ENCODE measurements around the gene S100A11.

S100A11 gene

GRCh38 chr1:151995774-151996173 is 41.0 kb downstream of the S100A11 start:
- H3K9ac ChIP-seq (ENCODE audit: low read length): no peak overlapping the region
- H4K20me1 ChIP-seq (ENCODE audit: low read depth, low read length): no peaks in the 10 kb centered on the region
- H3K79me2 ChIP-seq (ENCODE audit: insufficient read depth, low read length): no peaks in the 10 kb centered on the region
- no peak overlapping the region for H3K4me3 ChIP-seq (ENCODE audit: insufficient read depth, low read length, poor library complexity, severe bottlenecking)
- H3K36me3 ChIP-seq (ENCODE audit: low read length): no peaks in the 10 kb centered on the region
- H3K27ac ChIP-seq (ENCODE audit: low read depth, low read length): no peak overlapping the region
- TF ChIP-seq EZH2phosphoT487 (conservative IDR thresholded peaks at IDR 0.05; ENCODE audit: low read length) (no peak), CTCF (IDR thresholded peaks at IDR 0.05; ENCODE audit: insufficient read depth, low read length, poor library complexity, severe bottlenecking) (no peak)
- no peak overlapping the region for H2AFZ ChIP-seq (ENCODE audit: low read depth, low read length, severe bottlenecking)
- H3F3A ChIP-seq (ENCODE audit: insufficient read depth): peaks cover 10% of the 10 kb centered on the region
- H3K9me3 ChIP-seq (ENCODE audit: insufficient read depth, low read length): no peaks in the 10 kb centered on the region
- no peak overlapping the region for H3K4me2 ChIP-seq (ENCODE audit: low read depth, low read length, poor library complexity, severe bottlenecking)
- H3K27me3 ChIP-seq (ENCODE audit: low read length): no peaks in the 10 kb centered on the region
- no peaks in the 10 kb centered on the region for H3K9me2 ChIP-seq (replicated peaks; ENCODE audit: insufficient read depth, low read length)

GRCh38 chr1:151994956-151995355 is 41.8 kb downstream of the S100A11 start:
- no peak overlapping the region for H3K9ac ChIP-seq (ENCODE audit: low read length)
- TF ChIP-seq CTCF (IDR thresholded peaks at IDR 0.05; ENCODE audit: insufficient read depth, low read length, poor library complexity, severe bottlenecking) (no peak), EZH2phosphoT487 (conservative IDR thresholded peaks at IDR 0.05; ENCODE audit: low read length) (no peak)
- H3K79me2 ChIP-seq (ENCODE audit: insufficient read depth, low read length): no peaks in the 10 kb centered on the region
- H3K9me3 ChIP-seq (ENCODE audit: insufficient read depth, low read length): no peaks in the 10 kb centered on the region
- no peaks in the 10 kb centered on the region for H4K20me1 ChIP-seq (ENCODE audit: low read depth, low read length)
- no peak overlapping the region for H3K4me2 ChIP-seq (ENCODE audit: low read depth, low read length, poor library complexity, severe bottlenecking)
- no peak overlapping the region for H2AFZ ChIP-seq (ENCODE audit: low read depth, low read length, severe bottlenecking)
- no peak overlapping the region for H3K27ac ChIP-seq (ENCODE audit: low read depth, low read length)
- no peaks in the 10 kb centered on the region for H3K36me3 ChIP-seq (ENCODE audit: low read length)
- peaks cover 10% of the 10 kb centered on the region for H3F3A ChIP-seq (ENCODE audit: insufficient read depth)
- no peaks in the 10 kb centered on the region for H3K9me2 ChIP-seq (replicated peaks; ENCODE audit: insufficient read depth, low read length)
- H3K27me3 ChIP-seq (ENCODE audit: low read length): no peaks in the 10 kb centered on the region
- H3K4me3 ChIP-seq (ENCODE audit: insufficient read depth, low read length, poor library complexity, severe bottlenecking): no peak overlapping the region

- TF ChIP-seq EZH2phosphoT487 (conservative IDR thresholded peaks at IDR 0.05; ENCODE audit: low read length) (no peak), CTCF (IDR thresholded peaks at IDR 0.05; ENCODE audit: insufficient read depth, low read length, poor library complexity, severe bottlenecking) (no peak)
- Histone ChIP-seq H3K27me3 (ENCODE audit: low read length) (no peaks in the 10 kb centered on the region), H3K9me3 (ENCODE audit: insufficient read depth, low read length) (no peaks in the 10 kb centered on the region), H3K79me2 (ENCODE audit: insufficient read depth, low read length) (no peaks in the 10 kb centered on the region), H3F3A (ENCODE audit: insufficient read depth) (peaks cover 10% of the 10 kb centered on the region), H2AFZ (ENCODE audit: low read depth, low read length, severe bottlenecking) (peak within 1 kb of the TSS; percentile 94), H3K4me3 (ENCODE audit: insufficient read depth, low read length, poor library complexity, severe bottlenecking) (peak within 1 kb of the TSS; percentile 62), H3K9me2 (replicated peaks; ENCODE audit: insufficient read depth, low read length) (no peaks in the 10 kb centered on the region), H3K9ac (ENCODE audit: low read length) (peak within 1 kb of the TSS; percentile 63), H3K36me3 (ENCODE audit: low read length) (no peaks in the 10 kb centered on the region), H3K4me2 (ENCODE audit: low read depth, low read length, poor library complexity, severe bottlenecking) (peak within 1 kb of the TSS; percentile 51), H4K20me1 (ENCODE audit: low read depth, low read length) (no peaks in the 10 kb centered on the region), H3K27ac (ENCODE audit: low read depth, low read length) (no peak within 1 kb of the TSS)
Measured at GRCh38 chr1:151993734-151994496, 42.9 kb downstream of the S100A11 start, which contains the start of gene S100A10. S100A10 (minus strand) TSS chr1:151993859; CDS start chr1:151986230, 7,629 bp downstream.

Measured in SU-DHL-6 (cell line).